HEK293T (cell line): ENCODE data around the gene SVOP.

Experiments used
- BHLHE40 ChIP-seq: fragments of 450-650 bp; IDR thresholded peaks from 2 replicates; pipeline ENCODE4 v1.6.1; 2016; ENCODE audit warnings: mild to moderate bottlenecking, moderate library complexity, borderline replicate concordance
- FOXA1 ChIP-seq: fragments of 450-650 bp; IDR thresholded peaks from 2 replicates; pipeline ENCODE4 v1.6.1; 2016; ENCODE audit warnings: mild to moderate bottlenecking
- FOXK2 ChIP-seq: fragments of 450-650 bp; IDR thresholded peaks from 2 replicates; pipeline ENCODE4 v1.6.1; 2016; ENCODE audit warnings: mild to moderate bottlenecking
- FOXM1 ChIP-seq: fragments of 450-650 bp; IDR thresholded peaks from 2 replicates; pipeline ENCODE4 v1.6.1; 2017; ENCODE audit warnings: mild to moderate bottlenecking, borderline replicate concordance
- HDGF ChIP-seq: fragments of 450-650 bp; IDR thresholded peaks from 2 replicates; pipeline ENCODE4 v1.6.1; 2017; ENCODE audit warnings: antibody characterized with exemption, borderline replicate concordance
- LEF1 ChIP-seq: fragments of 450-650 bp; IDR thresholded peaks from 2 replicates; pipeline ENCODE4 v1.6.1; 2017; ENCODE audit warnings: mild to moderate bottlenecking, borderline replicate concordance
- NFRKB ChIP-seq: fragments of 450-650 bp; IDR thresholded peaks from 2 replicates; pipeline ENCODE4 v1.6.1; 2016; ENCODE audit warnings: mild to moderate bottlenecking, moderate library complexity
- PKNOX1 ChIP-seq: fragments of 450-650 bp; IDR thresholded peaks from 2 replicates; pipeline ENCODE4 v1.6.1; 2016
- SP1 ChIP-seq: fragments of 450-650 bp; IDR thresholded peaks from 2 replicates; pipeline ENCODE4 v1.6.1; 2017

GRCh38 chr12:108980831-108981618, 39.8 kb downstream of the SVOP start:
- TF ChIP-seq PKNOX1 (no peak), BHLHE40 (no peak), LEF1 (no peak), FOXK2 (no peak), FOXA1 (no peak), FOXM1 (no peak), NFRKB (no peak), HDGF (no peak), SP1 (no peak)
